Measurements from ENCODE around the gene UBA6. TPM values are rescaled to one million over a fixed set of nuclear protein-coding genes. Genes with fewer than 3 reads are reported as not detected.

Gene UBA6
- total RNA-seq, 1 experiment from 2014 or later, result 71.4 TPM

GRCh38 chr4:67608027-67608426 lies 92.9 kb downstream of the UBA6 start:
- in situ Hi-C loops (cut with HindIII; ENCODE audit: low pct_unique_long_range_greater_than_20kb, low sequenced_read_pairs), result no loop called here
- no peak for DNase-seq (ENCODE audit: low read depth)

GRCh38 chr4:67604749-67605148 lies 96.2 kb downstream of the UBA6 start:
- no peak for DNase-seq (ENCODE audit: low read depth)
- in situ Hi-C loops (cut with HindIII; ENCODE audit: low pct_unique_long_range_greater_than_20kb, low sequenced_read_pairs), result no loop called here

- DNase-seq (ENCODE audit: low read depth), result no peak
- in situ Hi-C loops (cut with HindIII; ENCODE audit: low pct_unique_long_range_greater_than_20kb, low sequenced_read_pairs), result no loop called here
Observed at GRCh38 chr4:67604029-67604381, 97.0 kb downstream of the UBA6 start.

- in situ Hi-C loops (cut with HindIII; ENCODE audit: low pct_unique_long_range_greater_than_20kb, low sequenced_read_pairs), result no loop called here
- DNase-seq (ENCODE audit: low read depth), result no peak
Observed at GRCh38 chr4:67603310-67604028, 97.5 kb downstream of the UBA6 start.

GRCh38 chr4:67593741-67594175 lies 107.2 kb downstream of the UBA6 start:
- in situ Hi-C loops (cut with HindIII; ENCODE audit: low pct_unique_long_range_greater_than_20kb, low sequenced_read_pairs), result no loop called here
- DNase-seq (ENCODE audit: low read depth), result no peak

GRCh38 chr4:67587156-67587555 lies 113.8 kb downstream of the UBA6 start:
- DNase-seq (ENCODE audit: low read depth), result no peak
- in situ Hi-C loops (cut with HindIII; ENCODE audit: low pct_unique_long_range_greater_than_20kb, low sequenced_read_pairs), result no loop called here

- no peak for DNase-seq (ENCODE audit: low read depth)
- in situ Hi-C loops (cut with HindIII; ENCODE audit: low pct_unique_long_range_greater_than_20kb, low sequenced_read_pairs), result no loop called here
Observed at GRCh38 chr4:67584496-67584895, 116.5 kb downstream of the UBA6 start.

GRCh38 chr4:67581913-67582312 lies 119.0 kb downstream of the UBA6 start:
- DNase-seq (ENCODE audit: low read depth), result no peak
- in situ Hi-C loops (cut with HindIII; ENCODE audit: low pct_unique_long_range_greater_than_20kb, low sequenced_read_pairs), result no loop called here

GRCh38 chr4:67581208-67581857 lies 119.6 kb downstream of the UBA6 start:
- no peak for DNase-seq (ENCODE audit: low read depth)
- in situ Hi-C loops (cut with HindIII; ENCODE audit: low pct_unique_long_range_greater_than_20kb, low sequenced_read_pairs), result no loop called here

- in situ Hi-C loops (cut with HindIII; ENCODE audit: low pct_unique_long_range_greater_than_20kb, low sequenced_read_pairs), result no loop called here
Observed at GRCh38 chr4:67580577-67580976, 120.4 kb downstream of the UBA6 start.

GRCh38 chr4:67576538-67576937 lies 124.4 kb downstream of the UBA6 start:
- in situ Hi-C loops (cut with HindIII; ENCODE audit: low pct_unique_long_range_greater_than_20kb, low sequenced_read_pairs), result no loop called here
- no peak for DNase-seq (ENCODE audit: low read depth)

More at GRCh38 chr4:67580577-67580976, 120.4 kb downstream of the UBA6 start:
- DNase-seq (ENCODE audit: low read depth), result no peak

GRCh38 chr4:67576059-67576466 lies 124.9 kb downstream of the UBA6 start:
- in situ Hi-C loops (cut with HindIII; ENCODE audit: low pct_unique_long_range_greater_than_20kb, low sequenced_read_pairs), result no loop called here
- DNase-seq (ENCODE audit: low read depth), result no peak

GRCh38 chr4:67575232-67576058 lies 125.5 kb downstream of the UBA6 start:
- no peak for DNase-seq (ENCODE audit: low read depth)
- in situ Hi-C loops (cut with HindIII; ENCODE audit: low pct_unique_long_range_greater_than_20kb, low sequenced_read_pairs), result no loop called here

GRCh38 chr4:67573193-67573592 lies 127.8 kb downstream of the UBA6 start:
- in situ Hi-C loops (cut with HindIII; ENCODE audit: low pct_unique_long_range_greater_than_20kb, low sequenced_read_pairs), result no loop called here
- DNase-seq (ENCODE audit: low read depth), result no peak

GRCh38 chr4:67571975-67572374 lies 129.0 kb downstream of the UBA6 start:
- in situ Hi-C loops (cut with HindIII; ENCODE audit: low pct_unique_long_range_greater_than_20kb, low sequenced_read_pairs), result no loop called here
- no peak for DNase-seq (ENCODE audit: low read depth)

- in situ Hi-C loops (cut with HindIII; ENCODE audit: low pct_unique_long_range_greater_than_20kb, low sequenced_read_pairs), result no loop called here
- DNase-seq (ENCODE audit: low read depth), result no peak
Observed at GRCh38 chr4:67570537-67570936, 130.4 kb downstream of the UBA6 start.

GRCh38 chr4:67568820-67569219 lies 132.1 kb downstream of the UBA6 start:
- no peak for DNase-seq (ENCODE audit: low read depth)
- in situ Hi-C loops (cut with HindIII; ENCODE audit: low pct_unique_long_range_greater_than_20kb, low sequenced_read_pairs), result no loop called here

GRCh38 chr4:67566335-67566734 lies 134.6 kb downstream of the UBA6 start:
- in situ Hi-C loops (cut with HindIII; ENCODE audit: low pct_unique_long_range_greater_than_20kb, low sequenced_read_pairs), result no loop called here
- no peak for DNase-seq (ENCODE audit: low read depth)

- in situ Hi-C loops (cut with HindIII; ENCODE audit: low pct_unique_long_range_greater_than_20kb, low sequenced_read_pairs), result no loop called here
- no peak for DNase-seq (ENCODE audit: low read depth)
Observed at GRCh38 chr4:67565284-67565683, 135.7 kb downstream of the UBA6 start.
